HEK293 (cell line): Measurements from ENCODE around the gene ACTR1A.

Experiments used
- YY1 ChIP-seq: fragments of 450-650 bp; formaldehyde crosslinking; IDR thresholded peaks from 2 replicates; pipeline ENCODE4 v1.5.1; 2018; ENCODE audit warnings: missing biosample characterization, missing genetic modification characterization
- ZFP41 ChIP-seq: fragments of 450-650 bp; formaldehyde crosslinking; IDR thresholded peaks from 2 replicates; pipeline ENCODE4 v1.5.1; 2016; ENCODE audit warnings: missing biosample characterization, missing genetic modification characterization, borderline replicate concordance
- ZNF600 ChIP-seq: fragments of 450-650 bp; formaldehyde crosslinking; IDR thresholded peaks from 2 replicates; pipeline ENCODE4 v1.5.1; 2016; ENCODE audit warnings: missing biosample characterization, missing genetic modification characterization
- ZNF610 ChIP-seq: fragments of 450-650 bp; formaldehyde crosslinking; IDR thresholded peaks from 2 replicates; pipeline ENCODE4 v1.5.1; 2016; ENCODE audit warnings: missing biosample characterization, missing genetic modification characterization, borderline replicate concordance
- ZNF776 ChIP-seq: fragments of 450-650 bp; formaldehyde crosslinking; IDR thresholded peaks from 2 replicates; pipeline ENCODE4 v1.5.0; 2017; ENCODE audit warnings: missing biosample characterization, missing genetic modification characterization, borderline replicate concordance
- ZNF785 ChIP-seq: fragments of 450-650 bp; formaldehyde crosslinking; IDR thresholded peaks from 2 replicates; pipeline ENCODE4 v1.5.1; 2016; ENCODE audit warnings: missing biosample characterization, missing genetic modification characterization
- TF ChIP-seq, protein P1 (sequence below): fragments of 450-650 bp; formaldehyde crosslinking; IDR thresholded peaks from 2 replicates; pipeline ENCODE4 v1.5.1; 2016; ENCODE audit warnings: missing biosample characterization, missing genetic modification characterization, borderline replicate concordance
- TF ChIP-seq, protein P2 (sequence below): fragments of 450-650 bp; formaldehyde crosslinking; IDR thresholded peaks from 2 replicates; pipeline ENCODE4 v1.5.1; 2016; ENCODE audit warnings: missing biosample characterization, missing genetic modification characterization
- TF ChIP-seq, protein P3 (sequence below): fragments of 450-650 bp; formaldehyde crosslinking; IDR thresholded peaks from 2 replicates; pipeline ENCODE4 v1.5.1; 2016; ENCODE audit warnings: missing biosample characterization, missing genetic modification characterization
- TF ChIP-seq, protein P4 (sequence below): fragments of 450-650 bp; formaldehyde crosslinking; IDR thresholded peaks from 2 replicates; pipeline ENCODE4 v1.5.1; 2016; ENCODE audit warnings: missing biosample characterization, missing genetic modification characterization, low read depth
- TF ChIP-seq, protein P5 (sequence below): fragments of 450-650 bp; formaldehyde crosslinking; IDR thresholded peaks from 2 replicates; pipeline ENCODE4 v1.5.1; 2016; ENCODE audit warnings: missing biosample characterization, missing genetic modification characterization
- TF ChIP-seq, protein P6 (sequence below): fragments of 450-650 bp; formaldehyde crosslinking; IDR thresholded peaks from 2 replicates; pipeline ENCODE4 v1.5.1; 2016; ENCODE audit warnings: missing biosample characterization, missing genetic modification characterization

DNA sequence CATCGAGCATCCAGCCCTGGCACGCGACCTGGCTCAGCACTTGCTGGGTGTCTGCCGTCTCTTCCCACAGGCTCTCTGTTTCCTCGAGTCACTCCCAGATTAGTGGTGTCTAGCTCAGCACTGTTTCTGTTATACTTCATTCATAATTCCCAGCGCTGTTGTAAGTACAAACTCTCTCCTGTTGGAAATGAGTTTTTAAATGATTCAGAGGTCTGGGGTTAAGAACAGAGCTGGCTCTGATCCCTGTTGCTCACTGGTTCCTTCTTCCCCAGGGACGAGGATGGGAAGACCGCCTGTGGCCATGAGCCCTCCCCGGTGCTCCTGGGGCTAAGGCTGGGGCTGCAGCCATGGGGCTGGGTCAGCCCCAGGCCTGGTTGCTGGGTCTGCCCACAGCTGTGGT is 33.8 kb downstream of the ACTR1A start:
- TF ChIP-seq, protein P1, sequence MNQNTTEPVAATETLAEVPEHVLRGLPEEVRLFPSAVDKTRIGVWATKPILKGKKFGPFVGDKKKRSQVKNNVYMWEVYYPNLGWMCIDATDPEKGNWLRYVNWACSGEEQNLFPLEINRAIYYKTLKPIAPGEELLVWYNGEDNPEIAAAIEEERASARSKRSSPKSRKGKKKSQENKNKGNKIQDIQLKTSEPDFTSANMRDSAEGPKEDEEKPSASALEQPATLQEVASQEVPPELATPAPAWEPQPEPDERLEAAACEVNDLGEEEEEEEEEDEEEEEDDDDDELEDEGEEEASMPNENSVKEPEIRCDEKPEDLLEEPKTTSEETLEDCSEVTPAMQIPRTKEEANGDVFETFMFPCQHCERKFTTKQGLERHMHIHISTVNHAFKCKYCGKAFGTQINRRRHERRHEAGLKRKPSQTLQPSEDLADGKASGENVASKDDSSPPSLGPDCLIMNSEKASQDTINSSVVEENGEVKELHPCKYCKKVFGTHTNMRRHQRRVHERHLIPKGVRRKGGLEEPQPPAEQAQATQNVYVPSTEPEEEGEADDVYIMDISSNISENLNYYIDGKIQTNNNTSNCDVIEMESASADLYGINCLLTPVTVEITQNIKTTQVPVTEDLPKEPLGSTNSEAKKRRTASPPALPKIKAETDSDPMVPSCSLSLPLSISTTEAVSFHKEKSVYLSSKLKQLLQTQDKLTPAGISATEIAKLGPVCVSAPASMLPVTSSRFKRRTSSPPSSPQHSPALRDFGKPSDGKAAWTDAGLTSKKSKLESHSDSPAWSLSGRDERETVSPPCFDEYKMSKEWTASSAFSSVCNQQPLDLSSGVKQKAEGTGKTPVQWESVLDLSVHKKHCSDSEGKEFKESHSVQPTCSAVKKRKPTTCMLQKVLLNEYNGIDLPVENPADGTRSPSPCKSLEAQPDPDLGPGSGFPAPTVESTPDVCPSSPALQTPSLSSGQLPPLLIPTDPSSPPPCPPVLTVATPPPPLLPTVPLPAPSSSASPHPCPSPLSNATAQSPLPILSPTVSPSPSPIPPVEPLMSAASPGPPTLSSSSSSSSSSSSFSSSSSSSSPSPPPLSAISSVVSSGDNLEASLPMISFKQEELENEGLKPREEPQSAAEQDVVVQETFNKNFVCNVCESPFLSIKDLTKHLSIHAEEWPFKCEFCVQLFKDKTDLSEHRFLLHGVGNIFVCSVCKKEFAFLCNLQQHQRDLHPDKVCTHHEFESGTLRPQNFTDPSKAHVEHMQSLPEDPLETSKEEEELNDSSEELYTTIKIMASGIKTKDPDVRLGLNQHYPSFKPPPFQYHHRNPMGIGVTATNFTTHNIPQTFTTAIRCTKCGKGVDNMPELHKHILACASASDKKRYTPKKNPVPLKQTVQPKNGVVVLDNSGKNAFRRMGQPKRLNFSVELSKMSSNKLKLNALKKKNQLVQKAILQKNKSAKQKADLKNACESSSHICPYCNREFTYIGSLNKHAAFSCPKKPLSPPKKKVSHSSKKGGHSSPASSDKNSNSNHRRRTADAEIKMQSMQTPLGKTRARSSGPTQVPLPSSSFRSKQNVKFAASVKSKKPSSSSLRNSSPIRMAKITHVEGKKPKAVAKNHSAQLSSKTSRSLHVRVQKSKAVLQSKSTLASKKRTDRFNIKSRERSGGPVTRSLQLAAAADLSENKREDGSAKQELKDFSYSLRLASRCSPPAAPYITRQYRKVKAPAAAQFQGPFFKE = no peak
- TF ChIP-seq ZNF785 (tag by site-specific recombination) (no peak), ZFP41 (tag by site-specific recombination) (no peak), ZNF610 (no peak), ZNF776 (no peak), YY1 (tag by site-specific recombination) (no peak), ZNF600 (tag by site-specific recombination) (no peak)
- TF ChIP-seq, protein P2, sequence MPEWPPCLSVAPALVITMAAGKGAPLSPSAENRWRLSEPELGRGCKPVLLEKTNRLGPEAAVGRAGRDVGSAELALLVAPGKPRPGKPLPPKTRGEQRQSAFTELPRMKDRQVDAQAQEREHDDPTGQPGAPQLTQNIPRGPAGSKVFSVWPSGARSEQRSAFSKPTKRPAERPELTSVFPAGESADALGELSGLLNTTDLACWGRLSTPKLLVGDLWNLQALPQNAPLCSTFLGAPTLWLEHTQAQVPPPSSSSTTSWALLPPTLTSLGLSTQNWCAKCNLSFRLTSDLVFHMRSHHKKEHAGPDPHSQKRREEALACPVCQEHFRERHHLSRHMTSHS (tag by site-specific recombination) = no peak
- TF ChIP-seq, protein P3, sequence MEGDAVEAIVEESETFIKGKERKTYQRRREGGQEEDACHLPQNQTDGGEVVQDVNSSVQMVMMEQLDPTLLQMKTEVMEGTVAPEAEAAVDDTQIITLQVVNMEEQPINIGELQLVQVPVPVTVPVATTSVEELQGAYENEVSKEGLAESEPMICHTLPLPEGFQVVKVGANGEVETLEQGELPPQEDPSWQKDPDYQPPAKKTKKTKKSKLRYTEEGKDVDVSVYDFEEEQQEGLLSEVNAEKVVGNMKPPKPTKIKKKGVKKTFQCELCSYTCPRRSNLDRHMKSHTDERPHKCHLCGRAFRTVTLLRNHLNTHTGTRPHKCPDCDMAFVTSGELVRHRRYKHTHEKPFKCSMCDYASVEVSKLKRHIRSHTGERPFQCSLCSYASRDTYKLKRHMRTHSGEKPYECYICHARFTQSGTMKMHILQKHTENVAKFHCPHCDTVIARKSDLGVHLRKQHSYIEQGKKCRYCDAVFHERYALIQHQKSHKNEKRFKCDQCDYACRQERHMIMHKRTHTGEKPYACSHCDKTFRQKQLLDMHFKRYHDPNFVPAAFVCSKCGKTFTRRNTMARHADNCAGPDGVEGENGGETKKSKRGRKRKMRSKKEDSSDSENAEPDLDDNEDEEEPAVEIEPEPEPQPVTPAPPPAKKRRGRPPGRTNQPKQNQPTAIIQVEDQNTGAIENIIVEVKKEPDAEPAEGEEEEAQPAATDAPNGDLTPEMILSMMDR (tag by site-specific recombination) = no peak
- TF ChIP-seq, protein P4, sequence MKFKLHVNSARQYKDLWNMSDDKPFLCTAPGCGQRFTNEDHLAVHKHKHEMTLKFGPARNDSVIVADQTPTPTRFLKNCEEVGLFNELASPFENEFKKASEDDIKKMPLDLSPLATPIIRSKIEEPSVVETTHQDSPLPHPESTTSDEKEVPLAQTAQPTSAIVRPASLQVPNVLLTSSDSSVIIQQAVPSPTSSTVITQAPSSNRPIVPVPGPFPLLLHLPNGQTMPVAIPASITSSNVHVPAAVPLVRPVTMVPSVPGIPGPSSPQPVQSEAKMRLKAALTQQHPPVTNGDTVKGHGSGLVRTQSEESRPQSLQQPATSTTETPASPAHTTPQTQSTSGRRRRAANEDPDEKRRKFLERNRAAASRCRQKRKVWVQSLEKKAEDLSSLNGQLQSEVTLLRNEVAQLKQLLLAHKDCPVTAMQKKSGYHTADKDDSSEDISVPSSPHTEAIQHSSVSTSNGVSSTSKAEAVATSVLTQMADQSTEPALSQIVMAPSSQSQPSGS (tag by site-specific recombination) = no peak
- TF ChIP-seq, protein P5, sequence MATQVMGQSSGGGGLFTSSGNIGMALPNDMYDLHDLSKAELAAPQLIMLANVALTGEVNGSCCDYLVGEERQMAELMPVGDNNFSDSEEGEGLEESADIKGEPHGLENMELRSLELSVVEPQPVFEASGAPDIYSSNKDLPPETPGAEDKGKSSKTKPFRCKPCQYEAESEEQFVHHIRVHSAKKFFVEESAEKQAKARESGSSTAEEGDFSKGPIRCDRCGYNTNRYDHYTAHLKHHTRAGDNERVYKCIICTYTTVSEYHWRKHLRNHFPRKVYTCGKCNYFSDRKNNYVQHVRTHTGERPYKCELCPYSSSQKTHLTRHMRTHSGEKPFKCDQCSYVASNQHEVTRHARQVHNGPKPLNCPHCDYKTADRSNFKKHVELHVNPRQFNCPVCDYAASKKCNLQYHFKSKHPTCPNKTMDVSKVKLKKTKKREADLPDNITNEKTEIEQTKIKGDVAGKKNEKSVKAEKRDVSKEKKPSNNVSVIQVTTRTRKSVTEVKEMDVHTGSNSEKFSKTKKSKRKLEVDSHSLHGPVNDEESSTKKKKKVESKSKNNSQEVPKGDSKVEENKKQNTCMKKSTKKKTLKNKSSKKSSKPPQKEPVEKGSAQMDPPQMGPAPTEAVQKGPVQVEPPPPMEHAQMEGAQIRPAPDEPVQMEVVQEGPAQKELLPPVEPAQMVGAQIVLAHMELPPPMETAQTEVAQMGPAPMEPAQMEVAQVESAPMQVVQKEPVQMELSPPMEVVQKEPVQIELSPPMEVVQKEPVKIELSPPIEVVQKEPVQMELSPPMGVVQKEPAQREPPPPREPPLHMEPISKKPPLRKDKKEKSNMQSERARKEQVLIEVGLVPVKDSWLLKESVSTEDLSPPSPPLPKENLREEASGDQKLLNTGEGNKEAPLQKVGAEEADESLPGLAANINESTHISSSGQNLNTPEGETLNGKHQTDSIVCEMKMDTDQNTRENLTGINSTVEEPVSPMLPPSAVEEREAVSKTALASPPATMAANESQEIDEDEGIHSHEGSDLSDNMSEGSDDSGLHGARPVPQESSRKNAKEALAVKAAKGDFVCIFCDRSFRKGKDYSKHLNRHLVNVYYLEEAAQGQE (tag by site-specific recombination) = no peak
- TF ChIP-seq, protein P6, sequence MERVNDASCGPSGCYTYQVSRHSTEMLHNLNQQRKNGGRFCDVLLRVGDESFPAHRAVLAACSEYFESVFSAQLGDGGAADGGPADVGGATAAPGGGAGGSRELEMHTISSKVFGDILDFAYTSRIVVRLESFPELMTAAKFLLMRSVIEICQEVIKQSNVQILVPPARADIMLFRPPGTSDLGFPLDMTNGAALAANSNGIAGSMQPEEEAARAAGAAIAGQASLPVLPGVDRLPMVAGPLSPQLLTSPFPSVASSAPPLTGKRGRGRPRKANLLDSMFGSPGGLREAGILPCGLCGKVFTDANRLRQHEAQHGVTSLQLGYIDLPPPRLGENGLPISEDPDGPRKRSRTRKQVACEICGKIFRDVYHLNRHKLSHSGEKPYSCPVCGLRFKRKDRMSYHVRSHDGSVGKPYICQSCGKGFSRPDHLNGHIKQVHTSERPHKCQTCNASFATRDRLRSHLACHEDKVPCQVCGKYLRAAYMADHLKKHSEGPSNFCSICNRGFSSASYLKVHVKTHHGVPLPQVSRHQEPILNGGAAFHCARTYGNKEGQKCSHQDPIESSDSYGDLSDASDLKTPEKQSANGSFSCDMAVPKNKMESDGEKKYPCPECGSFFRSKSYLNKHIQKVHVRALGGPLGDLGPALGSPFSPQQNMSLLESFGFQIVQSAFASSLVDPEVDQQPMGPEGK = no peak
